Suprapubic skin (tissue), 4 donors: ENCODE measurements around the gene SLC25A11. TPM values are rescaled to one million over a fixed set of nuclear protein-coding genes. Genes with fewer than 3 reads are reported as not detected.

Experiments
- DNase-seq, 2 donors: peaks; one replicate each; pipeline ENCODE4 v3.0.0-alpha.2; 2019; ENCODE audit warnings: low spot score in 2 of 2
- H3K27ac ChIP-seq: fragments of 200-600 bp; sonication (generic); one replicate; pipeline ENCODE4 v1.5.1; 2019
- H3K27me3 ChIP-seq: fragments of 200-600 bp; sonication (generic); one replicate; pipeline ENCODE4 v1.5.1; 2019
- H3K36me3 ChIP-seq: fragments of 200-600 bp; sonication (generic); one replicate; pipeline ENCODE4 v1.5.1; 2019
- H3K4me1 ChIP-seq: fragments of 200-600 bp; sonication (generic); one replicate; pipeline ENCODE4 v1.5.1; 2019
- H3K4me3 ChIP-seq: fragments of 200-600 bp; sonication (generic); one replicate; pipeline ENCODE4 v1.5.1; 2019; ENCODE audit warnings: mild to moderate bottlenecking
- H3K9me3 ChIP-seq: fragments of 200-600 bp; sonication (generic); one replicate; pipeline ENCODE4 v1.5.1; 2019
- CTCF ChIP-seq, 2 donors: fragments of 200-600 bp in 1 of 2; fragments of 450-650 bp in 1 of 2; sonication (generic) in 1 of 2; IDR thresholded peaks; one replicate each; pipeline ENCODE4 v1.5.1; 2016 to 2019; ENCODE audit warnings: antibody characterized with exemption in 2 of 2, mild to moderate bottlenecking in 1 of 2, moderate library complexity in 1 of 2
- EP300 ChIP-seq: sonication (generic); formaldehyde crosslinking; IDR thresholded peaks from one replicate; pipeline ENCODE4 v1.6.1; 2017; ENCODE audit warnings: antibody characterized with exemption
- POLR2A ChIP-seq, 2 donors: fragments of 450-650 bp; IDR thresholded peaks; one replicate each; pipeline ENCODE4 v1.6.1; 2017; ENCODE audit warnings: antibody characterized with exemption in 2 of 2, mild to moderate bottlenecking in 2 of 2, moderate library complexity in 2 of 2
- POLR2AphosphoS5 ChIP-seq, 3 donors: sonication (generic); formaldehyde crosslinking; IDR thresholded peaks; one replicate each; pipeline ENCODE4 v1.6.1; 2017; ENCODE audit warnings: antibody characterized with exemption in 3 of 3
- WGBS: methylation state at CpG from one replicate; pipeline ENCODE4 v1.1.5; 2018; 5-methylcytosine and 5-hydroxymethylcytosine counted together
- total RNA-seq, 4 donors: library from RNA; depleted of rRNA; stranded (reverse); fragments of >200 nt; gene quantifications; one replicate each; pipeline ENCODE4 v1.1.0, GENCODE V29; 2016

Gene SLC25A11
- total RNA-seq, 4 donors from 2014 or later: 35.7 to 74.3 (median 41.6) TPM

- H3K27me3 ChIP-seq: no peaks in the 10 kb centered on the region
- H3K36me3 ChIP-seq: peaks cover 31% of the 10 kb centered on the region
- no peak overlapping the region for H3K4me3 ChIP-seq
- H3K9me3 ChIP-seq: no peaks in the 10 kb centered on the region
- DNase-seq: no peak
- TF ChIP-seq EP300: no peak
- TF ChIP-seq POLR2A (IDR thresholded peaks at IDR 0.05): no peak
- TF ChIP-seq POLR2AphosphoS5 (IDR thresholded peaks at IDR 0.05): no peak
- TF ChIP-seq CTCF (IDR thresholded peaks at IDR 0.05): no peak
- WGBS: 94% methylated on average over 15 of the region's 16 CpGs
- peaks cover 45% of the 10 kb centered on the region for H3K4me1 ChIP-seq
- no peak overlapping the region for H3K27ac ChIP-seq
Observed at GRCh38 chr17:4937553-4937952, 2.3 kb downstream of the SLC25A11 start.

- H3K4me1 ChIP-seq: peaks cover 34% of the 10 kb centered on the region
- no peak overlapping the region for H3K27ac ChIP-seq
- no peaks in the 10 kb centered on the region for H3K27me3 ChIP-seq
- 81% methylated on average over 3 of the region's 3 CpGs for WGBS
- no peak for TF ChIP-seq POLR2A (IDR thresholded peaks at IDR 0.05)
- TF ChIP-seq EP300: no peak
- no peak for TF ChIP-seq CTCF (IDR thresholded peaks at IDR 0.05)
- no peak for TF ChIP-seq POLR2AphosphoS5 (IDR thresholded peaks at IDR 0.05)
- H3K4me3 ChIP-seq: no peak overlapping the region
- peaks cover 25% of the 10 kb centered on the region for H3K36me3 ChIP-seq
- no peaks in the 10 kb centered on the region for H3K9me3 ChIP-seq
- DNase-seq: no peak
Observed at GRCh38 chr17:4936436-4936835, 3.4 kb downstream of the SLC25A11 start.

GRCh38 chr17:4935650-4936049, 4.2 kb downstream of the SLC25A11 start:
- Histone ChIP-seq H3K27ac (no peak overlapping the region), H3K4me1 (peaks cover 26% of the 10 kb centered on the region), H3K9me3 (no peaks in the 10 kb centered on the region), H3K36me3 (peaks cover 25% of the 10 kb centered on the region), H3K4me3 (no peak overlapping the region), H3K27me3 (no peaks in the 10 kb centered on the region)
- DNase-seq: no peak
- TF ChIP-seq POLR2AphosphoS5 (IDR thresholded peaks at IDR 0.05) (no peak), EP300 (no peak), CTCF (IDR thresholded peaks at IDR 0.05) (no peak), POLR2A (IDR thresholded peaks at IDR 0.05) (no peak)

GRCh38 chr17:4934173-4934979, 5.5 kb downstream of the SLC25A11 start:
- H3K4me3 ChIP-seq: no peak overlapping the region
- no peak overlapping the region for H3K27ac ChIP-seq
- no peaks in the 10 kb centered on the region for H3K27me3 ChIP-seq
- peaks cover 25% of the 10 kb centered on the region for H3K4me1 ChIP-seq
- TF ChIP-seq EP300 (no peak), CTCF (IDR thresholded peaks at IDR 0.05) (no peak), POLR2AphosphoS5 (IDR thresholded peaks at IDR 0.05) (no peak), POLR2A (IDR thresholded peaks at IDR 0.05) (no peak)
- H3K9me3 ChIP-seq: no peaks in the 10 kb centered on the region
- peaks cover 25% of the 10 kb centered on the region for H3K36me3 ChIP-seq
- DNase-seq: peak in 1 of 2 donors; percentile 61
- 36% methylated on average over 14 of the region's 14 CpGs for WGBS

- H3K4me3 ChIP-seq: no peak overlapping the region
- no peaks in the 10 kb centered on the region for H3K9me3 ChIP-seq
- DNase-seq: peak in 1 of 2 donors; percentile 55
- WGBS: 73% methylated on average over 16 of the region's 16 CpGs
- TF ChIP-seq CTCF (IDR thresholded peaks at IDR 0.05): no peak
- TF ChIP-seq EP300: no peak
- no peak for TF ChIP-seq POLR2A (IDR thresholded peaks at IDR 0.05)
- no peak for TF ChIP-seq POLR2AphosphoS5 (IDR thresholded peaks at IDR 0.05)
- peaks cover 25% of the 10 kb centered on the region for H3K36me3 ChIP-seq
- H3K27me3 ChIP-seq: no peaks in the 10 kb centered on the region
- H3K4me1 ChIP-seq: peaks cover 17% of the 10 kb centered on the region
- H3K27ac ChIP-seq: no peak overlapping the region
Observed at GRCh38 chr17:4933646-4934045, 6.2 kb downstream of the SLC25A11 start.
